Breast epithelium (tissue), 4 donors: ENCODE results near the gene NKD2. TPM values are rescaled to one million over a fixed set of nuclear protein-coding genes. Genes with fewer than 3 reads are reported as not detected.

Experiments
- DNase-seq, 2 donors: peaks; one replicate each; pipeline ENCODE4 v3.0.0-alpha.2; 2019; ENCODE audit warnings: low spot score in 2 of 2
- H3K27ac ChIP-seq, 2 donors: fragments of 200-600 bp; sonication (generic) in 1 of 2; one replicate each; pipeline ENCODE4 v1.5.1; 2016 to 2019; ENCODE audit warnings: mild to moderate bottlenecking in 1 of 2
- H3K27me3 ChIP-seq, 2 donors: fragments of 200-600 bp; sonication (generic) in 1 of 2; one replicate each; pipeline versions ENCODE4 v1.5.1 to v1.6.0; 2017 to 2019; ENCODE audit warnings: control low read depth in 1 of 2, mild to moderate bottlenecking in 1 of 2
- H3K36me3 ChIP-seq: fragments of 200-600 bp; one replicate; pipeline ENCODE4 v1.5.1; 2019
- H3K4me1 ChIP-seq, 2 donors: fragments of 200-600 bp; sonication (generic); one replicate each; pipeline ENCODE4 v1.5.1; 2016 to 2019; ENCODE audit warnings: control low read depth in 1 of 2
- H3K4me3 ChIP-seq, 3 donors: fragments of 200-600 bp; sonication (generic); 1 replicate in 2 of 3; 2 replicates in 1 of 3; pipeline ENCODE4 v1.5.1; 2016 to 2019; ENCODE audit warnings: mild to moderate bottlenecking in 3 of 3, moderate library complexity in 2 of 3
- H3K9me3 ChIP-seq, 2 donors: fragments of 200-600 bp; sonication (generic) in 1 of 2; one replicate each; pipeline ENCODE4 v1.5.1; 2016 to 2019; ENCODE audit warnings: control low read depth in 1 of 2
- POLR2A ChIP-seq: fragments of 450-650 bp; IDR thresholded peaks from one replicate; pipeline ENCODE4 v1.6.1; 2016; ENCODE audit warnings: antibody characterized with exemption, mild to moderate bottlenecking, moderate library complexity
- POLR2AphosphoS5 ChIP-seq, 3 donors: sonication (generic); formaldehyde crosslinking; IDR thresholded peaks; one replicate each; pipeline ENCODE4 v1.6.1; 2017; ENCODE audit warnings: antibody characterized with exemption in 3 of 3
- intact Hi-C: fragments of 100-400 bp; cut with DNase I; formaldehyde crosslinking; loops from one replicate; pipeline ENCODE4 v1.15.1; 2023; ENCODE audit warnings: low total_unique reads
- total RNA-seq, 3 donors: library from RNA; depleted of rRNA; stranded (reverse); fragments of >200 nt; gene quantifications; one replicate each; pipeline ENCODE4 v1.1.0, GENCODE V29; 2016
- TF ChIP-seq, protein P1 (sequence below), 3 donors: fragments of 450-650 bp; IDR thresholded peaks; one replicate each; pipeline ENCODE4 v1.5.1; 2016 to 2017; ENCODE audit warnings: antibody characterized with exemption in 3 of 3, mild to moderate bottlenecking in 3 of 3, moderate library complexity in 3 of 3

Gene NKD2
- total RNA-seq, 3 donors from 2014 or later = 5.9 to 16.7 TPM; not detected in 1

GRCh38 chr5:1013238-1013947, 4.8 kb downstream of the NKD2 start:
- Histone ChIP-seq H3K27me3 (peaks cover 0 to 13% of the 10 kb centered on the region in 2 donors), H3K27ac (no peak overlapping the region), H3K9me3 (no peaks in the 10 kb centered on the region), H3K4me1 (peaks cover 2 to 11% of the 10 kb centered on the region in 2 donors), H3K4me3 (no peak overlapping the region), H3K36me3 (no peaks in the 10 kb centered on the region)
- intact Hi-C loops = no loop called here
- TF ChIP-seq, protein P1, sequence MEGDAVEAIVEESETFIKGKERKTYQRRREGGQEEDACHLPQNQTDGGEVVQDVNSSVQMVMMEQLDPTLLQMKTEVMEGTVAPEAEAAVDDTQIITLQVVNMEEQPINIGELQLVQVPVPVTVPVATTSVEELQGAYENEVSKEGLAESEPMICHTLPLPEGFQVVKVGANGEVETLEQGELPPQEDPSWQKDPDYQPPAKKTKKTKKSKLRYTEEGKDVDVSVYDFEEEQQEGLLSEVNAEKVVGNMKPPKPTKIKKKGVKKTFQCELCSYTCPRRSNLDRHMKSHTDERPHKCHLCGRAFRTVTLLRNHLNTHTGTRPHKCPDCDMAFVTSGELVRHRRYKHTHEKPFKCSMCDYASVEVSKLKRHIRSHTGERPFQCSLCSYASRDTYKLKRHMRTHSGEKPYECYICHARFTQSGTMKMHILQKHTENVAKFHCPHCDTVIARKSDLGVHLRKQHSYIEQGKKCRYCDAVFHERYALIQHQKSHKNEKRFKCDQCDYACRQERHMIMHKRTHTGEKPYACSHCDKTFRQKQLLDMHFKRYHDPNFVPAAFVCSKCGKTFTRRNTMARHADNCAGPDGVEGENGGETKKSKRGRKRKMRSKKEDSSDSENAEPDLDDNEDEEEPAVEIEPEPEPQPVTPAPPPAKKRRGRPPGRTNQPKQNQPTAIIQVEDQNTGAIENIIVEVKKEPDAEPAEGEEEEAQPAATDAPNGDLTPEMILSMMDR (IDR thresholded peaks at IDR 0.05) = no peak
- TF ChIP-seq POLR2AphosphoS5 (IDR thresholded peaks at IDR 0.05) (no peak), POLR2A (no peak)
- no peak for DNase-seq

DNA sequence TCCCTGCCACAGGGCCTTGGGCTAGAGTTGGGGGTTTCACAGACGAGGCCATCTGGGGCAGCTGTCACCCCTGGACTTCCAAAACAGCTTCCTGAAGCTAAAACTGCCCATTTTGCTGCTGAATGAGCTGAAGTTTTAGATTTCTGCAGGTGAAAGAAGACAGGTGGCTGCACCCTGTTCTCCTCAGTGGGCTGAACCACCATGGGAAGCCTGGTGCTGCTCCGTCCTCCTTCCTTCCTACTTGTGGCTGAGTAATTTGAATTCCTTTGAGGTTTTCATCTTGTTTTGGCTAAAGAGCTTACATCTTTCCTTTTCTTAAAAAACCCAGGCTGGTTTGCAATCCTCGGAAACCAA, 5.3 kb downstream of the NKD2 start:
- Histone ChIP-seq H3K36me3 (no peaks in the 10 kb centered on the region), H3K27me3 (peaks cover 0 to 13% of the 10 kb centered on the region in 2 donors), H3K27ac (no peak overlapping the region), H3K4me3 (no peak overlapping the region), H3K4me1 (peaks cover 0 to 11% of the 10 kb centered on the region in 2 donors), H3K9me3 (no peaks in the 10 kb centered on the region)
- no peak for DNase-seq
- no peak for TF ChIP-seq POLR2AphosphoS5 (IDR thresholded peaks at IDR 0.05)
- no peak for TF ChIP-seq POLR2A
- TF ChIP-seq, protein P1 (IDR thresholded peaks at IDR 0.05) = no peak
- intact Hi-C loops = no loop called here

DNA sequence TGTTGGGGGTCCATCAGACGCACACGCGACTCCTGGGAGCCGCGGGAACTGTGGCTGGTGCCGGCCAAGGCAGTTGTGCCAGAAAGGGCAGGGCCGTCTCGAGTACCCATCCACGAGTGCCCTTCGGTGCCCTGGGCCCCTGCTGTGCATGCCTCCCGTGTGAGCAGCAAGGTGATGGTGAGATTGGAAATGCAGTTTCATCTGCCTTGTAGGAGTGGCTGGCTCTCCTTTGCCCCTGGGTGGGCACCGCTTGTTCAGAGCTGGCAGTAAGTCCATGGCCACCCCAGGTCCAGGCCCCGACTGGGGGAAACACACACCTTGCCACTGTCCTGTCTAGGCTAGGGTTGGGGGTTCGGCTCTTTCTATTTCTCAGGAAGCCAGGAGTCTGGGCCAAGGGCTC, 5.7 kb downstream of the NKD2 start:
- peaks cover 0 to 8% of the 10 kb centered on the region in 2 donors for H3K27me3 ChIP-seq
- TF ChIP-seq POLR2A = no peak
- TF ChIP-seq, protein P1 (IDR thresholded peaks at IDR 0.05) = no peak
- no peak for TF ChIP-seq POLR2AphosphoS5 (IDR thresholded peaks at IDR 0.05)
- no peak for DNase-seq
- H3K36me3 ChIP-seq = no peaks in the 10 kb centered on the region
- H3K9me3 ChIP-seq = no peaks in the 10 kb centered on the region
- H3K27ac ChIP-seq = no peak overlapping the region
- no peak overlapping the region for H3K4me3 ChIP-seq
- peaks cover 0 to 7% of the 10 kb centered on the region in 2 donors for H3K4me1 ChIP-seq
- intact Hi-C loops = no loop called here

DNA sequence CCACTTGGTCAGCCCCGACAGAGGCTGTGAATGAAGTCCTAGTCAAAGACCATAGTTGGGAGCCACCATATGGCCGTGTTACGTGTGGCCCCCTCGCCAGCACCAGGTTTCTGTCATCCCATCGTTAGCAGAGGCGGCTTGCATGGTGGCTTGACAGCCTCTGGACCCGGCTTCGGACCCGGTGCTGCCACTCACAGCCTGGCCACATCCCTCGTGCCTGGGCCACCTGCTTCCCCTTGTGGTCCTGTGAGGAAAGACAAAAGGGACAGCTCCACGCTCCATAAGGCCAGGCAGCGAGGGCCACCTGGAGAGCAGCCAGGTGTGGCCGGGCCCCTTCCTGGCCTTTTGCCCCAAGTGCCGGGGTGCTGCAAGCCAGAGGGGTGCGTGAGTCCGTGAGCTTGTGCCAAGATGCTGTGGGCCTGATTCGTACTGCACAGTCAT, 6.2 kb downstream of the NKD2 start:
- Histone ChIP-seq H3K36me3 (no peaks in the 10 kb centered on the region), H3K4me3 (no peak overlapping the region), H3K27me3 (peaks cover 0 to 4% of the 10 kb centered on the region in 2 donors), H3K4me1 (peaks cover 0 to 2% of the 10 kb centered on the region in 2 donors), H3K9me3 (no peaks in the 10 kb centered on the region), H3K27ac (no peak overlapping the region)
- intact Hi-C loops = no loop called here
- TF ChIP-seq POLR2A (no peak), POLR2AphosphoS5 (IDR thresholded peaks at IDR 0.05) (no peak)
- TF ChIP-seq, protein P1 (IDR thresholded peaks at IDR 0.05) = no peak
- no peak for DNase-seq

DNA sequence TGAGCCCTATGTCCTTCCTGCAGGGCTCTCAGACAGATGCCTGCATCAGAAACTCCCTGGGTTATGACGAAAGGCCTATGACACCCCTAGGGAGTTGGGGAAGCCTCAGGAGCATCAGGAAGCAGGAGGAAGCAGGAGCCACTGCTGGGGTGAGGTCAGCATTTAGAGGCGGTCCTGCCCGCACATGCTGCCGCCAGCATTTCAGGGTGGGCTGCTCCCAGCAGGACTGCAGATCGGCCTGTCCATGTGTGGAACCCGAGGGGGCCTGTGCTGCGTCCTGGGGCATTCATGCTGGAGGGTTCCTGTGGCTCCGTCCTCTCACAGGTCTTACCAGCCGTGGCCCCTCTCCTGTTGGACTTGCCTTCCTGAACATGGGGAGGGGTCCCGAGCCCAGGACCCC, 6.9 kb downstream of the NKD2 start:
- intact Hi-C loops = no loop called here
- no peaks in the 10 kb centered on the region for H3K4me1 ChIP-seq
- no peaks in the 10 kb centered on the region for H3K36me3 ChIP-seq
- no peaks in the 10 kb centered on the region for H3K9me3 ChIP-seq
- no peaks in the 10 kb centered on the region for H3K27me3 ChIP-seq
- peak overlapping the region in 1 of 3 donors; percentile 13 for H3K4me3 ChIP-seq
- H3K27ac ChIP-seq = no peak overlapping the region
- no peak for DNase-seq
- TF ChIP-seq POLR2AphosphoS5 (IDR thresholded peaks at IDR 0.05) (no peak), POLR2A (no peak)
- TF ChIP-seq, protein P1 (IDR thresholded peaks at IDR 0.05) = no peak
